Measurements from ENCODE around the gene ALB. TPM values are rescaled to one million over a fixed set of nuclear protein-coding genes. Genes with fewer than 3 reads are reported as not detected.
"Not testable (repeated sequence)": the region's sequence is repeated elsewhere in the genome, so short reads cannot be mapped to it uniquely, and the experiment has no call there.

The ALB gene
- total RNA-seq, 1 donor from 2014 or later, result not detected

DNA sequence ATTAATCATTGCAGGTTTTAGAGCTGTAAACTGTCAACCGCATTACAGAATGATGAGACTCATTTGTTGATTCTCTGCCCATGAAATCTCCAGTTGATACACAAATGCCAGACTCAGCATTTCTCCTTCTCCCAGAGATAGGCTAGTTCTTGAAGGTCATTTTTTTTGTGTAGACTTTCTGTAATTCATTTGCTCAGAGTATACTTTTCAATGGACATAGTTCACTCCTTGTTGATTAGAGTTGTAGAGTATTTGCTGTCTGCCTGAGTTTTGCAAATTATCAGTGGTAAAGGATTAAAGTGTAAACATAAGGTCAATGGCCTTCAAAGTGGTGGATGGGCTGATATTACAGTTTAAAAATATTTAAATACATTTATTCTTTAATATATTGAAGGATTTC lies 15.2 kb upstream of the ALB start:
- Mint-ChIP-seq H3K4me3 (no peak overlapping the region), H3K27ac (no peak overlapping the region), H3K4me1 (no peaks in the 10 kb centered on the region), H3K36me3 (ENCODE audit: low read depth) (no peaks in the 10 kb centered on the region), H3K9me3 (peaks cover 12% of the 10 kb centered on the region), H3K27me3 (peaks cover 11% of the 10 kb centered on the region)
- intact Hi-C loops (cut with micrococcal nuclease), result no loop called here
- no peak for TF ChIP-seq CTCF (IDR thresholded peaks at IDR 0.05)
- no peak for ATAC-seq (ENCODE audit: low read depth)
- DNase-seq, result no peak
- CTCF ChIA-PET, result no interaction called here
- POLR2A ChIA-PET, result interaction anchor here (0.6 kb wide), 1 partner anchor 17 kb away, joined by 5 read pairs; no protein-coding TSS in a partner anchor

GRCh38 chr4:73389663-73390062 lies 14.4 kb upstream of the ALB start:
- H3K36me3 Mint-ChIP-seq (ENCODE audit: low read depth); CTCF ChIA-PET; DNase-seq; POLR2A ChIA-PET; H3K4me3 Mint-ChIP-seq; intact Hi-C loops (cut with micrococcal nuclease); ATAC-seq (ENCODE audit: low read depth); H3K27ac Mint-ChIP-seq; H3K4me1 Mint-ChIP-seq: not testable (repeated sequence)
- Mint-ChIP-seq H3K27me3 (peaks cover 12% of the 10 kb centered on the region), H3K9me3 (peaks cover 12% of the 10 kb centered on the region)

DNA sequence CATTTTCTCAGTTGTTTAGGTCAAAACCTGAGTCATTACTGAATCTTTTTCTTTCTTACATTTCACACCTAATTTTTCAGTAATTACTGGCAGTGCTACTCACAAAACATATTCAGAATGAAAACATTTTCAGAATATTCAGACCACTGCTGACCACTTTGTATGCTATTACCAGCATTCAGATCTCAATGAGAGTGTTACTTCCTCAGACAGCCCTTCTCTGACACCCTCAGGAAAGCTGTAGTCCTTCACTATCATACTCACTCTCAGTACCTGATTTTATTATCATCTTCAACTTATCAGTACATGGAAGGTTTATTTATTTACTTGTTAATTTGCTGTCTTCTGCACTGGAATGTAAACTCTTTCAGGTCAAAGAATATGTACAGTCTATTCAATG lies 12.3 kb upstream of the ALB start:
- Mint-ChIP-seq H3K27ac (no peak overlapping the region), H3K4me1 (no peaks in the 10 kb centered on the region), H3K36me3 (ENCODE audit: low read depth) (no peaks in the 10 kb centered on the region), H3K4me3 (no peak overlapping the region), H3K9me3 (peaks cover 4% of the 10 kb centered on the region), H3K27me3 (peaks cover 16% of the 10 kb centered on the region)
- no peak for ATAC-seq (ENCODE audit: low read depth)
- CTCF ChIA-PET, result no interaction called here
- no peak for DNase-seq
- no peak for TF ChIP-seq CTCF (IDR thresholded peaks at IDR 0.05)
- intact Hi-C loops (cut with micrococcal nuclease), result no loop called here
- POLR2A ChIA-PET, result no interaction called here

DNA sequence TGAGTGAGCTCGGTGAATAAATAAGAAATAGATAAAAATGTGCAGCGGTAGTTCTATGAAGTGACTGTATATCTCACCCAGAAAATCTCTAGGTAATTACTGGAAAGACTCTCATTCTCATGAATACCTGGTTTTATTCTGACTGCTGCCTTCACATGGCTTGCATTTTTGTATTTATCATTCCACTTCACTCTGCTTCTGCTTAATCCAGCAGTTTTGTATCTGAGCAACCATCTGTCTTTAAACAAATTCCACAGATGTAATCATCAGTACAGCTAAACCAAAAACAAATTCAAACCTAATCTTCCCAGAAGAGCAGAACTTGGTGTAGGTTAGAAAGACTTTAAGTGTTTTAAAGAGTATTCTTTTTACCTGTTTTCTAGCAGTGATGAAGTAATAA lies 11.2 kb upstream of the ALB start:
- Mint-ChIP-seq H3K9me3 (peaks cover 4% of the 10 kb centered on the region), H3K27me3 (peaks cover 16% of the 10 kb centered on the region), H3K4me3 (no peak overlapping the region), H3K36me3 (ENCODE audit: low read depth) (no peaks in the 10 kb centered on the region), H3K27ac (no peak overlapping the region), H3K4me1 (no peaks in the 10 kb centered on the region)
- ATAC-seq (ENCODE audit: low read depth) (no peak), DNase-seq (no peak)
- ChIA-PET CTCF (no interaction called here), POLR2A (no interaction called here)
- TF ChIP-seq CTCF (IDR thresholded peaks at IDR 0.05), result no peak
- intact Hi-C loops (cut with micrococcal nuclease), result no loop called here

DNA sequence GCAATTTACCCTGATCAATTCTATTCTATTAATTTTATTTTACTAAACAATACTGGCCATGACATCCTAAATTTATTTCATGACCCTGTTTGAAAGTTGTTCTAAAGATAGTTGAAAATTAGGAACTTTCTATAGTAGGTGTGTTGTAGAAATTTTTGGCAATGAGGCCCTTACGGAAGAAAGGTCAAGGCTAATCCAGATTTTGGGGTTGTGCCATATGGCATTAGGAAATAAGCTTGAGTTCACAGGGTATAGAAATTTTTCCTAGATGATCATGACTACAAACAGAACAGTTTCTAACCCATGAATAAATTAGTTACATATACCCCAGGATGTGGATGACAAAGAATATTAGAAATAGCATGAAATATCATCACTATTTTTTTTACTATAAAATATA lies 7.8 kb upstream of the ALB start:
- no peak overlapping the region for H3K4me3 Mint-ChIP-seq
- no peaks in the 10 kb centered on the region for H3K9me3 Mint-ChIP-seq
- ChIA-PET POLR2A (no interaction called here), CTCF (no interaction called here)
- no peak for TF ChIP-seq CTCF (IDR thresholded peaks at IDR 0.05)
- no peaks in the 10 kb centered on the region for H3K36me3 Mint-ChIP-seq (ENCODE audit: low read depth)
- H3K27ac Mint-ChIP-seq, result no peak overlapping the region
- ATAC-seq (ENCODE audit: low read depth) (no peak), DNase-seq (no peak)
- peaks cover 17% of the 10 kb centered on the region for H3K27me3 Mint-ChIP-seq
- no peaks in the 10 kb centered on the region for H3K4me1 Mint-ChIP-seq
- intact Hi-C loops (cut with micrococcal nuclease), result no loop called here

All from activated B cell treated with CpG ODN at 0.5 μM for 24 hours (primary cell).